H9 (cell line): ENCODE results near the gene BAZ2A. TPM values are rescaled to one million over a fixed set of nuclear protein-coding genes. Genes with fewer than 3 reads are reported as not detected.

Source experiments
- DNase-seq: peaks from one replicate; pipeline ENCODE4 v3.0.0-alpha.2; 2017
- H2AFZ ChIP-seq: one replicate; pipeline ENCODE4 v1.6.1; 2013; ENCODE audit warnings: mild to moderate bottlenecking, low read length, control low read depth, moderate library complexity
- H2AK5ac ChIP-seq: 2 replicates; pipeline ENCODE4 v1.6.1; 2013; ENCODE audit warnings: low read length, control low read depth, mixed read lengths; ENCODE audit not compliant: insufficient read length
- H2BK120ac ChIP-seq: one replicate; pipeline ENCODE4 v1.6.1; 2013; ENCODE audit warnings: low read depth, mild to moderate bottlenecking, low read length, control low read depth, inconsistent platforms; ENCODE audit not compliant: poor library complexity, severe bottlenecking
- H2BK12ac ChIP-seq: 2 replicates; pipeline ENCODE4 v1.6.1; 2013; ENCODE audit warnings: low read length, control low read depth, mixed read lengths, low read depth; ENCODE audit not compliant: insufficient read length
- H2BK15ac ChIP-seq: 2 replicates; pipeline ENCODE4 v1.6.1; 2013; ENCODE audit warnings: low read depth, low read length, control low read depth
- H2BK20ac ChIP-seq: one replicate; pipeline ENCODE4 v1.6.1; 2013; ENCODE audit warnings: low read depth, mild to moderate bottlenecking, low read length, control low read depth, inconsistent platforms; ENCODE audit not compliant: poor library complexity, severe bottlenecking
- H2BK5ac ChIP-seq: 2 replicates; pipeline ENCODE4 v1.6.1; 2013; ENCODE audit warnings: low read length, control low read depth, mixed read lengths; ENCODE audit not compliant: insufficient read length
- H3K14ac ChIP-seq: 2 replicates; pipeline ENCODE4 v1.6.1; 2013; ENCODE audit warnings: low read length, control low read depth; ENCODE audit not compliant: insufficient read depth
- H3K18ac ChIP-seq: 2 replicates; pipeline ENCODE4 v1.6.1; 2013; ENCODE audit warnings: low read depth, mild to moderate bottlenecking, mixed read lengths, low read length, control low read depth; ENCODE audit not compliant: insufficient read length
- H3K23ac ChIP-seq: 2 replicates; pipeline ENCODE4 v1.6.1; 2013; ENCODE audit warnings: low read length, control low read depth, mixed read lengths, low read depth; ENCODE audit not compliant: insufficient read length
- H3K23me2 ChIP-seq: 2 replicates; pipeline ENCODE4 v1.6.1; 2013; ENCODE audit warnings: low read depth, mild to moderate bottlenecking, mixed read lengths, low read length, control low read depth; ENCODE audit not compliant: insufficient read length, poor library complexity, severe bottlenecking
- H3K27ac ChIP-seq: 2 replicates; pipeline ENCODE4 v1.5.1; 2013; ENCODE audit warnings: low read length, control low read depth, mixed read lengths, low read depth; ENCODE audit not compliant: insufficient read length
- H3K27me3 ChIP-seq: 2 replicates; pipeline ENCODE4 v1.6.1; 2013; ENCODE audit warnings: low read length, control low read depth, inconsistent platforms; ENCODE audit not compliant: insufficient read depth
- H3K4ac ChIP-seq: 2 replicates; pipeline ENCODE4 v1.6.1; 2013; ENCODE audit warnings: low read depth, mild to moderate bottlenecking, control low read depth, inconsistent platforms, low read length, moderate library complexity
- H3K4me1 ChIP-seq: 2 replicates; pipeline ENCODE4 v1.6.1; 2013; ENCODE audit warnings: low read length, control low read depth, inconsistent platforms; ENCODE audit not compliant: insufficient read depth
- H3K4me2 ChIP-seq: 2 replicates; pipeline ENCODE4 v1.6.1; 2013; ENCODE audit warnings: low read length, control low read depth, mixed read lengths; ENCODE audit not compliant: insufficient read length, insufficient read depth
- H3K56ac ChIP-seq: 2 replicates; pipeline ENCODE4 v1.6.1; 2013; ENCODE audit warnings: low read depth, mild to moderate bottlenecking, mixed read lengths, low read length, control low read depth; ENCODE audit not compliant: insufficient read length
- H3K79me1 ChIP-seq: 2 replicates; pipeline ENCODE4 v1.6.1; 2013; ENCODE audit warnings: low read depth, mild to moderate bottlenecking, moderate library complexity, low read length, control low read depth, inconsistent platforms; ENCODE audit not compliant: insufficient read depth, poor library complexity, severe bottlenecking
- H3K79me2 ChIP-seq: 2 replicates; pipeline ENCODE4 v1.6.1; 2013; ENCODE audit warnings: low read length, control low read depth, inconsistent platforms; ENCODE audit not compliant: insufficient read depth
- H3K9ac ChIP-seq: 2 replicates; pipeline ENCODE4 v1.6.1; 2013; ENCODE audit warnings: low read length, control low read depth, mixed read lengths; ENCODE audit not compliant: insufficient read length; ENCODE audit errors: extremely low read depth
- H3K9me3 ChIP-seq: one replicate; pipeline ENCODE4 v1.6.1; 2013; ENCODE audit warnings: low read depth, low read length, inconsistent platforms; ENCODE audit not compliant: control insufficient read depth
- H3T11ph ChIP-seq: one replicate; pipeline ENCODE4 v1.6.1; 2013; ENCODE audit warnings: mild to moderate bottlenecking, low read length, control low read depth, inconsistent platforms
- H4K20me1 ChIP-seq: one replicate; pipeline ENCODE4 v1.6.1; 2013; ENCODE audit not compliant: control insufficient read depth, insufficient read length, insufficient read depth
- H4K5ac ChIP-seq: 2 replicates; pipeline ENCODE4 v1.6.1; 2013; ENCODE audit warnings: low read depth, mild to moderate bottlenecking, mixed read lengths, low read length, control low read depth; ENCODE audit not compliant: insufficient read length
- H4K8ac ChIP-seq: replicated peaks from 2 replicates; pipeline ENCODE4 v1.6.1; 2013; ENCODE audit warnings: low read length, control low read depth, mixed read lengths, low read depth; ENCODE audit not compliant: insufficient read length
- H4K91ac ChIP-seq: 2 replicates; pipeline ENCODE4 v1.6.1; 2013; ENCODE audit warnings: low read depth, mild to moderate bottlenecking, moderate library complexity, mixed read lengths, low read length, control low read depth; ENCODE audit not compliant: insufficient read length
- H3K27ac Mint-ChIP-seq, 3 experiments: 2 replicates in 2 of 3; 3 replicates in 1 of 3; pipeline ENCODE4 v1.8.0; 2020 to 2021; ENCODE audit warnings: mixed read lengths in 3 of 3, mild to moderate bottlenecking in 1 of 3, moderate library complexity in 1 of 3
- H3K27me3 Mint-ChIP-seq: 2 replicates; pipeline ENCODE4 v1.8.0; 2021; ENCODE audit warnings: low read depth, mild to moderate bottlenecking, moderate library complexity, mixed read lengths
- H3K36me3 Mint-ChIP-seq, 3 experiments: 2 replicates in 2 of 3; 3 replicates in 1 of 3; pipeline ENCODE4 v1.8.0; 2020 to 2021; ENCODE audit warnings: low read depth in 3 of 3, mixed read lengths in 3 of 3; ENCODE audit not compliant: insufficient read depth in 1 of 3
- H3K4me1 Mint-ChIP-seq, 2 experiments: 2 replicates each; pipeline ENCODE4 v1.8.0; 2020; ENCODE audit warnings: mixed read lengths in 2 of 2
- H3K4me3 Mint-ChIP-seq, 2 experiments: 2 replicates in 1 of 2; 3 replicates in 1 of 2; pipeline ENCODE4 v1.8.0; 2020 to 2021; ENCODE audit warnings: mild to moderate bottlenecking in 2 of 2, mixed read lengths in 2 of 2, moderate library complexity in 1 of 2
- H3K9me3 Mint-ChIP-seq, 2 experiments: 2 replicates in 1 of 2; 3 replicates in 1 of 2; pipeline ENCODE4 v1.8.0; 2020; ENCODE audit warnings: mild to moderate bottlenecking in 2 of 2, mixed read lengths in 2 of 2, moderate library complexity in 1 of 2
- CTCF ChIP-seq: fragments of 200-600 bp; sonication (generic); conservative IDR thresholded peaks from 3 replicates; pipeline ENCODE4 v1.8.0; 2021; ENCODE audit warnings: antibody characterized with exemption, mild to moderate bottlenecking
- WGBS: extraction: QIAGEN DNeasy Blood & Tissue Kit; methylation state at CpG from one replicate; pipeline ENCODE4 v1.1.7; 2013; ENCODE audit warnings: missing lambda C conversion rate, low lambda C conversion rate, mixed read lengths; ENCODE audit not compliant: insufficient read length; ENCODE audit errors: extremely low coverage; 5-methylcytosine and 5-hydroxymethylcytosine counted together
- total RNA-seq: library from RNA; stranded (reverse); gene quantifications from 2 replicates; pipeline ENCODE4 v1.2.1, GENCODE V29; 2021

BAZ2A gene
- total RNA-seq, 1 experiment from 2014 or later = 108 TPM

GRCh38 chr12:56658921-56659320 lies 28.8 kb upstream of the BAZ2A start:
- Histone ChIP-seq H3K23me2 (no peaks in the 10 kb centered on the region), H2AK5ac (no peak overlapping the region), H2BK20ac (no peak overlapping the region), H2BK120ac (no peak overlapping the region), H3K27me3 (no peaks in the 10 kb centered on the region), H4K91ac (no peak overlapping the region), H3K14ac (no peak overlapping the region), H3K4ac (no peak overlapping the region), H3K79me1 (no peaks in the 10 kb centered on the region), H4K20me1 (no peaks in the 10 kb centered on the region), H3K4me1 (no peaks in the 10 kb centered on the region), H3K56ac (no peak overlapping the region), H3K23ac (no peak overlapping the region), H2AFZ (no peak overlapping the region), H2BK12ac (no peak overlapping the region), H3K4me2 (no peak overlapping the region), H4K8ac (no peak overlapping the region), H2BK15ac (no peak overlapping the region), H3T11ph (no peak overlapping the region), H4K5ac (no peak overlapping the region), H2BK5ac (no peak overlapping the region), H3K9ac (no peak overlapping the region), H3K79me2 (no peaks in the 10 kb centered on the region), H3K27ac (no peak overlapping the region), H3K18ac (no peak overlapping the region), H3K9me3 (no peaks in the 10 kb centered on the region)
- 0 out of 7 replicates have a peak overlapping the region, but pooled peaks of 1 of the 3 experiments have one; percentile 30 for H3K27ac Mint-ChIP-seq
- no CpG with 5 or more reads among the region's 1 CpG for WGBS
- TF ChIP-seq CTCF = no peak
- H3K4me3 Mint-ChIP-seq = no peak overlapping the region
- H3K36me3 Mint-ChIP-seq = peaks cover 12 to 22% (median 19%) of the 10 kb centered on the region in 3 experiments
- no peak for DNase-seq
- no peaks in the 10 kb centered on the region for H3K4me1 Mint-ChIP-seq
- peaks cover 18 to 19% of the 10 kb centered on the region in 2 experiments for H3K9me3 Mint-ChIP-seq
- no peaks in the 10 kb centered on the region for H3K27me3 Mint-ChIP-seq
